Placental epithelial cell (primary cell): Measurements from ENCODE around the gene KRTAP4-7. TPM values are rescaled to one million over a fixed set of nuclear protein-coding genes. Genes with fewer than 3 reads are reported as not detected.

Experiments used
- total RNA-seq: library from RNA; depleted of rRNA; stranded (reverse); fragments of >200 nt; gene quantifications from 2 replicates; pipeline ENCODE4 v1.2.3, GENCODE V29; 2012

KRTAP4-7 gene
- total RNA-seq: not detected in 2 replicates

DNA sequence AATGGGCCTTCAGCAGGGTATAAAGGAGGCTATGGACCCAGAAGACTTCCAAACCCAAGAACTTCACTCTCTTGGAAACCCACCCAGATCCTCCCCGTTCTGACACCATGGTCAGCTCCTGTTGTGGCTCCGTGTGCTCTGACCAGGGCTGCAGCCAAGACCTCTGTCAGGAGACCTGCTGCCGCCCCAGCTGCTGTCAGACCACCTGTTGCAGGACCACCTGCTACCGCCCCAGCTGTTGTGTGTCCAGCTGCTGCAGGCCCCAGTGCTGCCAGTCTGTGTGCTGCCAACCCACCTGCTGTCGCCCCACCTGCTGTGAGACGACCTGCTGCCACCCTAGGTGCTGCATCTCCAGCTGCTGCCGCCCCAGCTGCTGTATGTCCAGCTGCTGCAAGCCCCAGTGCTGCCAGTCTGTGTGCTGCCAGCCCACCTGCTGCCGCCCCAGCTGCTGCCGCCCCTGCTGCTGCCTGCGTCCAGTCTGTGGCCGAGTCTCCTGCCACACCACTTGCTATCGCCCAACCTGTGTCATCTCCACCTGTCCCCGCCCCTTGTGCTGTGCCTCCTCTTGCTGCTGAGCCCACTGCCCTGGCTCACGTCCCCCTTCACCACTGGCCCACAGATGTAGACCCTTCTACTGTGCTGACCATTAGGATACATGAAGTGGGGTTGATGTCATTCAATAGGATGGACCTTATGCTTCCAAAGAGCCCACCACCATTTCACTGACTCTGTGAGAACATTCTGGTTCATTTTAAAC lies at the start of gene KRTAP4-7:
Gene KRTAP4-7, plus strand, starts transcription at position 51 of the 757 bp plus-strand sequence. Its CDS starts 57 bp downstream, at position 108.

DNA sequence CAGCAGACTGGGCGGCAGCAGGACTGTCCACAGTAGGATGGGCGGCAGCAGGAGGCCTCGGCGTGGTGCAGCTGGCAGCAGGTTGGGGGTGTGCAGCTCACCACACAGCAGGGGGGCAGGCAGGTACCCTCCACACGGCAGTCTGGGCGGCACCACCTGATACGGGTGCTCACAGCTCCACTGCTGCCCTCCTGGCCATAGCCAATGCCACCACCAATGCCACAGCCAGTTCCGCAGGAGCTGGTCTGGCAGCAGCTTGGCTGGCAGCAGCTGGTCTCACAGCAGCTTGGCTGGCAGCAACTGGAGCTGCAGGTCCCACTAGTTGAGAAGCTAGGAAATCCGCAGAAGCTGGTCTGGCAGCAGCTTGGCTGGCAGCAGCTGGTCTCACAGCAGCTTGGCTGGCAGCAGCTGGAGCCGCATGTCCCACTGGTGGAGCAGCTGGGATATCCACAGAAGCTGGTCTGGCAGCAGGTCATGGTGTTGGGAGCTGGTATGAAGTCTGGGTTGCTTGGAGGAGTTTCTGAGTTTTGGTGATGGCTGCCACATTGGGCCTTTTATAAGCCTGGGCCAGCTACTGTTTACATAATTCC lies 49.5 kb upstream of the KRTAP4-7 start, which contains the start of gene KRTAP1-3:
Gene KRTAP1-3, minus strand, starts transcription at position 529 of the 590 bp plus-strand sequence. Its CDS starts 53 bp downstream, at position 476.

DNA sequence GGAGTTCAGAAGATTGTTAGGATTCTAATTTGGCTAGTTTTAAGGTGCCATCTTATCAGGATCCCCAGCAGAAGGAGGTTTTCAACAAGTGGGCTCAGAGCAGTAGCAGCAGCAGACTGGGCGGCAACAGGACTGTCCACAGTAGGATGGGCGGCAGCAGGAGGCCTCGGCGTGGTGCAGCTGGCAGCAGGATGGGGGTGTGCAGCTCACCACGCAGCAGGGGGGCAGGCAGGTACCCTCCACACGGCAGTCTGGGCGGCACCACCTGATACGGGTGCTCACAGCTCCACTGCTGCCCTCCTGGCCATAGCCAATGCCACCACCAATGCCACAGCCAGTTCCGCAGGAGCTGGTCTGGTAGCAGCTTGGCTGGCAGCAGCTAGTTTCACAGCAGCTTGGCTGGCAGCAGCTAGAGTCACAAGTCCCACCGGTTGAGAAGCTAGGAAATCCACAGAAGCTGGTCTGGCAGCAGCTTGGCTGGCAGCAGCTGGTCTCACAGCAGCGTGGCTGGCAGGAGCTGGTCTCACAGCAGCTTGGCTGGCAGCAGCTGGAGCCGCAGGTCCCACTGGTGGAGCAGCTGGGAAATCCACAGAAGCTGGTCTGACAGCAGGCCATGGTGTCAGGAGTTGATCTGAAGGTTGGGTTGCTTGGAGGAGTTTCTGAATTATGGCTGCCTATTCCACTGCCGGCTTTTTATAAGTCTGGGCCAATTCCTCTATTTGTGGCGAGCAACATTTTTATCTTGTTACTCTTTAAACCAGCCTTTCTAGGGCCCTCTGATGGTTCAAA lies 43.0 kb upstream of the KRTAP4-7 start, which contains the start of gene KRTAP1-1:
Gene KRTAP1-1, minus strand, starts transcription at position 668 of the 789 bp plus-strand sequence. Its CDS starts 53 bp downstream, at position 615.

DNA sequence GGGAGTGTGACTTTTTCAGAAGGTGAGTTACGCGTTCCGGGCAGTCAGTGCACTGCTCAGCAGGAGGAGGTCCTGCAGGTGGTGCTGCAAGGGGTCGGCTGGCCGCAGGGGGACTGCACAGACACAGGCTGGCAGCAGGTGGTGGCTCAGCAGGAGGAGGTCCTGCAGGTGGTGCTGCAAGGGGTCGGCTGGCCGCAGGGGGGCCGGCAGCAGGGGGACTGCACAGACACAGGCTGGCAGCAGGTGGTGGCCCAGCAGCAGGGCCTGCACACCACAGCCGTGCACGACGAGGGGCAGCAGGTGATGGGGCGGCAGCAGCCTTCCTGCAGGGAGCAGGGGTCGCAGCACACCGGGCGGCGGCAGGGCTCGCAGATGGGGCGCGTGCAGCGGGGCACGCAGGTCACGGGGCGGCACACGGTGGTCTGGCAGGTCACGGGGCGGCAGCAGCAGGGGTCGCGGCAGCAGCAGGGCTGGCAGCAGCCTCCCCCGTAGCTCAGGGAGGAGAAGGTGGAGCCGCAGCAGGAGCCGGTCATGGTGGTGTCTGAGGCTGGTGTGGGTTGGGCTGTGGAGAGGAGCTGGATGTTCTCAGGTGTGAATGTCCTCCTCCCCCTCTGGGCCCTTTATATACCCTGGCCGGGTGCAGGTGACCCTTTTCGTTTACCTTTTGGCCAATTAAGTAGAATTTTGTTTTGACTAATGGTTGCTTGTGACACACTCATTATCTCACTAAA lies 37.0 kb upstream of the KRTAP4-7 start, which contains the start of gene KRTAP2-1:
Gene KRTAP2-1, minus strand, starts transcription at position 582 of the 731 bp plus-strand sequence. Its CDS starts 49 bp downstream, at position 533.

DNA sequence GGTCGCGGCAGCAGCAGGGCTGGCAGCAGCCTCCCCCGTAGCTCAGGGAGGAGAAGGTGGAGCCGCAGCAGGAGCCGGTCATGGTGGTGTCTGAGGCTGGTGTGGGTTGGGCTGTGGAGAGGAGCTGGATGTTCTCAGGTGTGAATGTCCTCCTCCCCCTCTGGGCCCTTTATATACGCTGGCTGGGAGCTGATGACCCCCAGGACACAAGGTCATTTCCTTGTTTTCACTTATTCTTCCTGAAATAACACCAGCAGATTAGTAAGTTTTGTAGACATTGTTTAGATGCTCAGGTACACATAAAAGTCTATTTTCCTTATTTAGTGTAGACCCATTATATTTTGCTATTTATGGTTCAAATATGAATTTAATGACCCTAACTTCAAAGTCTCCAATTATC lies 28.8 kb upstream of the KRTAP4-7 start, which contains the start of gene KRTAP2-2:
Gene KRTAP2-2, minus strand, starts transcription at position 101 of the 400 bp plus-strand sequence. Its CDS starts 19 bp downstream, at position 82.

DNA sequence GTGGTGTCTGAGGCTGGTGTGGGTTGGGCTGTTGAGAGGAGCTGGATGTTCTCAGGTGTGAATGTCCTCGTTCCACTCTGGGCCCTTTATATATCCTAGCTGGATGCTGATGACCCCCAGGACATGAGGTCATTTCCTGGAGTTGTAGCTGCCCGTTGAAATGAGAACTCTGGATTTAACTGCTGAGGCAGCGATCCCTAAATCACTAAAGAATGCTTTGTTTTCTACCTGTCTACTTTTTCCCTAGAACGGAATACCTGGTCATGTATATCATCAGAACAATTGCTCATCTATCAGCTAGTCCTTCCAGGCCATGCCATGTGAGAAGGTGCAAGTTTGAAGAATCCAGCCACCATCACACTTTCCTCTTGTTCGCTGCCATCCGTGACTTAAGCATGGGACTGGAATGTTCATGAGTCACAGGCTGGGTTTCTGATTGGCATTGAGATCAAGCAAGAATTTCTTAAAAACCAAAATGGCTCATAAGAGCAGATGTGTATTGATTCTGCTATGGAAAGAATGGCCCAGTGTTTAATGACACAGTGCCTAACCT lies 23.8 kb upstream of the KRTAP4-7 start, which contains the start of gene KRTAP2-3:
Gene KRTAP2-3, minus strand, starts transcription at position 63 of the 553 bp plus-strand sequence. CDS start 64 bp downstream, outside the sequence.

DNA sequence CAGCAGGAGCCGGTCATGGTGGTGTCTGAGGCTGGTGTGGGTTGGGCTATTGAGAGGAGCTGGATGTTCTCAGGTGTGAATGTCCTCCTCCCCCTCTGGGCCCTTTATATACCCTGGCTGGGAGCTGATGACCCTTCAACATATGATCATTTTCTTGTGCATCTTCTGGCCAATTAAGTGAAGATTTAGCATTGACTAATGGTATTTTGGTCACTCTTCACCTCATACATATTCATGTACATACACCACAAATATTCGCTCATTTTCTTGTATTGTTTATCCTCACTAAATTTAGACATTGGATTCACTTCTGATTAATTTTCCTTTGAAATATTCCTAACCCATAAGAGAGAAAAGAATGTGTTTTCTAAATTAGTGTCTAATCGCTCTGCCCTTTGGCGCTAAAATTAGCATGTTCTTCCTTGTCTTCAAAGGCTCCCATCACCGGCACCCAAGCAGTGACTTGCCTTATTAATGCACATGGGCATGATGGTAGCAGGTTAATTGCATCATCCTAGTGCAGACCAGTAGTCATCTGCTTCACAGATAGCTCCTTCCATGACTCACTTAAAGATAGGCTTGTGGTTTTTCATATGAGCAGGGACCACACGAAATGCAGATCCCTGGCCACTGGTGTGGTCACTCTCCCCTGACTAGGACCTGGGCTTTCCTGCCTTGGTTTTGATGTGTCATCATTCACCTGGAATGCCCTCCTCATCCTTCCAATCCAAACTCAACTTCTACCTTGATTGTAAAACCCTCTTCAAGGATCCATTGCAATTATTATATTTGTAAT lies 17.9 kb upstream of the KRTAP4-7 start, which contains the start of gene KRTAP2-4:
Gene KRTAP2-4, minus strand, starts transcription at position 51 of the 796 bp plus-strand sequence. Its CDS starts 34 bp downstream, at position 17.

DNA sequence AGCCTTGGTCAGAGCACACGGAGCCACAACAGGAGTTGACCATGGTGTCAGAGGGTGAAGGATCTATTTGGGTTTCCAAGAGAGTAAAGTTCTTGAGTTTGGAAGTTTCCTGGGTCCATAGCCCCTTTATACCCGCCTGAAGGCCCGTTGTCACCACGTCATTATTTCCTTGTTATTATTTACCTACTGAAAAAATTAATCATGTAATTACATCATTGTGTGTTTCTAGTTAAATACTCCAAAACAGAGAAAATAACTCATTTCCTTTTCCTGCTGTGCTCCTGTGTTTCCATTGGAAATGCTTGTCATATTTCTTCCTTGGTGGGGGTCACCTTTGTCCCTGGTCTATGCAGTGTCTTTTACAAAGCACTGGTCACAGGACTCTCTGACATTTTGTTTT lies 14.1 kb downstream of the KRTAP4-7 start, which contains the start of gene KRTAP4-8:
Gene KRTAP4-8, minus strand, starts transcription at position 101 of the 400 bp plus-strand sequence. Its CDS starts 58 bp downstream, at position 43.

DNA sequence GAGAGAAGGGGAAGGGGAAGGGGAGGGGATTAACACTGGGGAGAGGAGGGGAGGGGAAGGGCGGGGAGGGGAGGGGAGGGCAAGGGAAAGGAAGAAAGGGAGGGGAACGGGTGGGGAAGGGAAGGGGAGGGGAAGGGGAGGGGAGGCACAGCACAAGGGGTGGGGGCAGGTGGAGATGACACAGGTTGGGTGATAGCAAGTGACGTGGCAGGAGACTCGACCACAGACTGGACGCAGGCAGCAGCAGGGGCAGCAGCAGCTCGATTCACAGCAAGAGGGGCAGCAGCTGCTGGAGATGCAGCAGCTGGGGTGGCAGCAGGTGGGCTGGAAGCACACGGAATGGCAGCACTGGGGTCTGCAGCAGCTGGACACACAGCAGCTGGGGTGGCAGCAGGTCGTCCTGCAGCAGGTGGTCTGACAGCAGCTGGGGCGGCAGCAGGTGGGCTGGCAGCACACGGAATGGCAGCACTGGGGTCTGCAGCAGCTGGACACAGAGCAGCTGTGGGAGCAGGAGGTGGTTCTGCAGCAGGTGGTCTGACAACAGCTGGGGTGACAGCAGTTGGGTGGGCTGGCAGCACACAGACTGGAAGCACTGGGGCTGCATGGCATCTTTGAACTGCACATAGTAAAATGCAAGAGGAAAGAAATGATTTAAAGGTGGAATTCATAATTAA lies 17.8 kb downstream of the KRTAP4-7 start, which contains the start of gene KRTAP4-16:
Gene KRTAP4-16, minus strand, starts transcription at position 624 of the 674 bp plus-strand sequence. Its CDS starts 0 bp downstream, at position 624.

DNA sequence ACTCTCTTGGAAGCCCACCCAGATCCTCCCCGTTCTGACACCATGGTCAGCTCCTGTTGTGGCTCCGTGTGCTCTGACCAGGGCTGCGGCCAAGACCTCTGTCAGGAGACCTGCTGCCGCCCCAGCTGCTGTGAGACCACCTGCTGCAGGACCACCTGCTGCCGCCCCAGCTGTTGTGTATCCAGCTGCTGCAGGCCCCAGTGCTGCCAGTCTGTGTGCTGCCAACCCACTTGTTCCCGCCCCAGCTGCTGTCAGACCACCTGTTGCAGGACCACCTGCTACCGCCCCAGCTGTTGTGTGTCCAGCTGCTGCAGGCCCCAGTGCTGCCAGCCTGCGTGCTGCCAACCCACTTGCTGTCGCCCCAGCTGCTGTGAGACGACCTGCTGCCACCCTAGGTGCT lies 21.4 kb downstream of the KRTAP4-7 start, which contains the start of gene KRTAP4-9:
Gene KRTAP4-9, plus strand, starts transcription at position 43 of the 400 bp plus-strand sequence. Its CDS starts 0 bp downstream, at position 43.

DNA sequence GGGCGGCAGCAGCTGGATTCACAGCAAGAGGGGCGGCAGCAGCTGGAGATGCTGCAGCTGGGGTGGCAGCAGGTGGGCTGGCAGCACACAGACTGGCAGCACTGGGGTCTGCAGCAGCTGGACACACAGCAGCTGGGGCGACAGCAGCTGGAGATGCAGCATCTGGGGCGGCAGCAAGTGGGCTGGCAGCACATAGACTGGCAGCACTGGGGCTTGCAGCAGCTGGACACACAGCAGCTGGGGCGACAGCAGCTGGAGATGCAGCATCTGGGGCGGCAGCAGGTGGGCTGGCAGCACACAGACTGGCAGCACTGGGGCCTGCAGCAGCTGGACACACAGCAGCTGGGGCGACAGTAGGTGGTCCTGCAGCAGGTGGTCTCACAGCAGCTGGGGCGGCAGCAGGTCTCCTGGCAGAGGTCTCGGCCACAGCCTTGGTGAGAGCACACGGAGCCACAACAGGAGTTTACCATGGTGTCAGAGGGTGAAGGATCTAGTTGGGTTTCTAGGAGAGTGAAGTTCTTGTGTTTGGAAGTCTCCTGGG lies 34.0 kb downstream of the KRTAP4-7 start, which contains the start of gene KRTAP4-11:
Gene KRTAP4-11, minus strand, starts transcription at position 528 of the 541 bp plus-strand sequence. Its CDS starts 58 bp downstream, at position 470.

DNA sequence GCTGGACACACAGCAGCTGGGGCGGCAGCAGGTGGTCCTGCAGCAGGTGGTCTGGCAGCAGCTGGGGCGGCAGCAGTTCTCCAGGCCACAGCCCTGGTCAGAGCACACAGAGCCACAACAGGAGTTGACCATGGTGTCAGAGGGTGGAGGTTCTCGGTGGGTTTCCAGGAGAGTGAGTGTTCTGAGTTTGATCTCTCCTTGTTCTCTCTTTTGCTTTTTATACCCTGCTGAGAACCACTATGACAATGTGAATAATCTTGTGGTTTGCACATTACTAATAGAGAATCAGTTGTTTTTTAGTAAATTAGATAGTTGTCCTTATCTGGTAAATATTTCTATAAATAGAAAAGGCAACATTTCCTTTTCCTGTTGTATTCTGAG lies 40.0 kb downstream of the KRTAP4-7 start, which contains the start of gene KRTAP4-12:
Gene KRTAP4-12, minus strand, starts transcription at position 192 of the 381 bp plus-strand sequence. Its CDS starts 60 bp downstream, at position 132.

Other genes starting within 250 kb of the KRTAP4-7 start
- gene KRT12, start 216.9 kb upstream of the KRTAP4-7 start, total RNA-seq: not detected in 2 replicates
- gene KRT20, start 198.9 kb upstream of the KRTAP4-7 start, total RNA-seq: not detected in 2 replicates
- 0.79 and 1.4 TPM in 2 replicates for gene KRT23, start 146.5 kb upstream of the KRTAP4-7 start, total RNA-seq
- gene KRT39, start 117.2 kb upstream of the KRTAP4-7 start, total RNA-seq: not detected in 2 replicates
- not detected in 2 replicates for gene KRT40, start 99.8 kb upstream of the KRTAP4-7 start, total RNA-seq
- gene KRTAP3-3, start 90.0 kb upstream of the KRTAP4-7 start, total RNA-seq: not detected in 2 replicates
- gene KRTAP3-2, start 84.2 kb upstream of the KRTAP4-7 start, total RNA-seq: not detected in 2 replicates
- gene KRTAP3-1, start 75.0 kb upstream of the KRTAP4-7 start, total RNA-seq: not detected in 2 replicates
- gene KRTAP1-5, start 56.9 kb upstream of the KRTAP4-7 start, total RNA-seq: not detected in 2 replicates
- not detected in 2 replicates for gene KRTAP1-4, start 54.0 kb upstream of the KRTAP4-7 start, total RNA-seq
- not detected in 2 replicates for gene KRTAP1-3, start 49.3 kb upstream of the KRTAP4-7 start, total RNA-seq
- gene KRTAP1-1, start 42.7 kb upstream of the KRTAP4-7 start, total RNA-seq: not detected in 2 replicates
- gene KRTAP2-1, start 36.8 kb upstream of the KRTAP4-7 start, total RNA-seq: not detected in 2 replicates
- gene KRTAP2-2, start 28.9 kb upstream of the KRTAP4-7 start, total RNA-seq: not detected in 2 replicates
- 2.3 TPM in 1 of 2 replicates, not detected in the other for gene KRTAP2-3, start 24.0 kb upstream of the KRTAP4-7 start, total RNA-seq
- gene KRTAP2-4, start 18.3 kb upstream of the KRTAP4-7 start, total RNA-seq: not detected in 2 replicates
- not detected in 2 replicates for gene KRTAP4-8, start 14.0 kb downstream of the KRTAP4-7 start, total RNA-seq
- gene KRTAP4-16, start 18.1 kb downstream of the KRTAP4-7 start, total RNA-seq: not detected in 2 replicates
- not detected in 2 replicates for gene KRTAP4-9, start 21.2 kb downstream of the KRTAP4-7 start, total RNA-seq
- gene KRTAP4-11, start 34.2 kb downstream of the KRTAP4-7 start, total RNA-seq: not detected in 2 replicates
- gene KRTAP4-12, start 40.0 kb downstream of the KRTAP4-7 start, total RNA-seq: not detected in 2 replicates
- not detected in 2 replicates for gene KRTAP4-6, start 56.4 kb downstream of the KRTAP4-7 start, total RNA-seq
- not detected in 2 replicates for gene KRTAP4-5, start 65.7 kb downstream of the KRTAP4-7 start, total RNA-seq
- gene KRTAP4-4, start 76.6 kb downstream of the KRTAP4-7 start, total RNA-seq: not detected in 2 replicates
- gene KRTAP4-3, start 84.1 kb downstream of the KRTAP4-7 start, total RNA-seq: not detected in 2 replicates
- not detected in 2 replicates for gene KRTAP4-2, start 94.1 kb downstream of the KRTAP4-7 start, total RNA-seq
- gene KRTAP4-1, start 100.8 kb downstream of the KRTAP4-7 start, total RNA-seq: not detected in 2 replicates
- not detected in 2 replicates for gene KRTAP9-1, start 105.7 kb downstream of the KRTAP4-7 start, total RNA-seq
- not detected in 2 replicates for gene KRTAP9-2, start 142.5 kb downstream of the KRTAP4-7 start, total RNA-seq
- gene KRTAP9-3, start 148.3 kb downstream of the KRTAP4-7 start, total RNA-seq: not detected in 2 replicates
- gene KRTAP9-8, start 153.8 kb downstream of the KRTAP4-7 start, total RNA-seq: not detected in 2 replicates
- gene KRTAP9-4, start 165.5 kb downstream of the KRTAP4-7 start, total RNA-seq: not detected in 2 replicates
- gene KRTAP9-9, start 171.2 kb downstream of the KRTAP4-7 start, total RNA-seq: not detected in 2 replicates
- not detected in 2 replicates for gene KRTAP9-6, start 181.2 kb downstream of the KRTAP4-7 start, total RNA-seq
- not detected in 2 replicates for gene KRTAP9-7, start 191.5 kb downstream of the KRTAP4-7 start, total RNA-seq
- not detected in 2 replicates for gene KRTAP29-1, start 218.7 kb downstream of the KRTAP4-7 start, total RNA-seq
- not detected in 2 replicates for gene KRTAP16-1, start 225.2 kb downstream of the KRTAP4-7 start, total RNA-seq
- gene KRTAP17-1, start 231.6 kb downstream of the KRTAP4-7 start, total RNA-seq: not detected in 2 replicates